Fibroblast of lung (primary cell): ENCODE measurements around the gene NOVA2. TPM values are rescaled to one million over a fixed set of nuclear protein-coding genes. Genes with fewer than 3 reads are reported as not detected.
A peak's percentile ranks its signal among the peaks of the same experiment; 100 is the strongest.

ENCODE experiments used
- DNase-seq, 2 donors: peaks; one replicate each; pipeline versions ENCODE4 v3.0.0 to v3.0.0-alpha.2; 2010; ENCODE audit warnings: low read depth in 2 of 2
- H2AFZ ChIP-seq: 2 replicates; pipeline ENCODE4 v1.5.1; 2012; ENCODE audit warnings: low read length, control low read depth, inconsistent platforms
- H3K27ac ChIP-seq: 2 replicates; pipeline ENCODE4 v1.5.1; 2011; ENCODE audit warnings: low read length, control low read depth; ENCODE audit not compliant: insufficient read depth
- H3K27me3 ChIP-seq: 2 replicates; pipeline ENCODE4 v1.5.1; 2011; ENCODE audit warnings: mild to moderate bottlenecking, low read length; ENCODE audit not compliant: control insufficient read depth, insufficient read depth
- H3K36me3 ChIP-seq: 2 replicates; pipeline ENCODE4 v1.5.1; 2011; ENCODE audit warnings: low read length; ENCODE audit not compliant: control insufficient read depth, insufficient read depth
- H3K4me1 ChIP-seq: 2 replicates; pipeline ENCODE4 v1.5.1; 2011; ENCODE audit warnings: low read length; ENCODE audit not compliant: control insufficient read depth, insufficient read depth; ENCODE audit errors: extremely low read depth
- H3K4me2 ChIP-seq: 2 replicates; pipeline ENCODE4 v1.5.1; 2011; ENCODE audit warnings: low read length, control low read depth; ENCODE audit not compliant: insufficient read depth; ENCODE audit errors: extremely low read depth
- H3K4me3 ChIP-seq, 4 experiments: fragments of 200-600 bp in 1 of 4; sonication (generic) in 1 of 4; replicated peaks in 1 of 4; 2 replicates each; pipeline ENCODE4 v1.5.1; 2011 to 2016; ENCODE audit warnings: low read length in 4 of 4, low read depth in 3 of 4, mild to moderate bottlenecking in 3 of 4, control low read depth in 2 of 4, inconsistent platforms in 1 of 4, mixed read lengths in 1 of 4; ENCODE audit not compliant: insufficient read depth in 1 of 4; ENCODE audit errors: control extremely low read depth in 1 of 4
- H3K79me2 ChIP-seq: 2 replicates; pipeline ENCODE4 v1.5.1; 2012; ENCODE audit warnings: mild to moderate bottlenecking, low read length, inconsistent platforms; ENCODE audit not compliant: control insufficient read depth, insufficient read depth
- H3K9ac ChIP-seq: 2 replicates; pipeline ENCODE4 v1.5.1; 2011; ENCODE audit warnings: mild to moderate bottlenecking, low read length, control low read depth; ENCODE audit not compliant: insufficient read depth
- H3K9me3 ChIP-seq: 2 replicates; pipeline ENCODE4 v1.5.1; 2012; ENCODE audit warnings: low read depth, low read length; ENCODE audit not compliant: control insufficient read depth, insufficient read depth
- H4K20me1 ChIP-seq: 2 replicates; pipeline ENCODE4 v1.5.1; 2011; ENCODE audit warnings: low read length; ENCODE audit not compliant: control insufficient read depth, insufficient read depth; ENCODE audit errors: extremely low read depth
- CTCF ChIP-seq, 2 donors: IDR thresholded peaks in 1 of 2; conservative IDR thresholded peaks in 1 of 2; 1 replicate in 1 of 2; 2 replicates in 1 of 2; pipeline ENCODE4 v1.5.1; 2011 to 2012; ENCODE audit warnings: low read length in 2 of 2, control low read depth in 1 of 2, inconsistent platforms in 1 of 2, low read depth in 1 of 2, mild to moderate bottlenecking in 1 of 2
- EZH2 ChIP-seq: IDR thresholded peaks from 2 replicates; pipeline ENCODE4 v1.5.1; 2012; ENCODE audit warnings: low read length, control low read depth, mild to moderate bottlenecking; ENCODE audit errors: missing control alignments
- polyA plus RNA-seq, 2 donors: library from polyadenylated mRNA; depleted of rRNA in 1 of 2; stranded (reverse) in 1 of 2; unstranded in 1 of 2; fragments of >200 nt; gene quantifications; 2 replicates each; pipeline ENCODE4 v1.2.1, GENCODE V29; 2011 to 2012; ENCODE audit warnings: missing spikeins in 1 of 2
- total RNA-seq: library from RNA; depleted of rRNA; stranded (reverse); fragments of >200 nt; gene quantifications from 2 replicates; pipeline ENCODE4 v1.2.1, GENCODE V29; 2014

Gene NOVA2
- total and polyA plus RNA-seq, 2 donors (not counting 1 experiment from before 2014, with no cell fraction given): 0.01 TPM; not detected in 1

- H3K4me2 ChIP-seq: no peak overlapping the region
- no peaks in the 10 kb centered on the region for H3K36me3 ChIP-seq
- H3K79me2 ChIP-seq: no peaks in the 10 kb centered on the region
- H3K27me3 ChIP-seq: peaks cover 20% of the 10 kb centered on the region
- DNase-seq: peak in 1 of 2 donors; percentile 91
- no peak overlapping the region for H3K4me3 ChIP-seq
- no peaks in the 10 kb centered on the region for H4K20me1 ChIP-seq
- H3K9ac ChIP-seq: no peak overlapping the region
- H3K9me3 ChIP-seq: no peaks in the 10 kb centered on the region
- H3K27ac ChIP-seq: no peak overlapping the region
- H2AFZ ChIP-seq: no peak overlapping the region
- no peak for TF ChIP-seq CTCF (conservative IDR thresholded peaks at IDR 0.05 in 1 of 2, IDR thresholded peaks at IDR 0.05 in 1 of 2; ENCODE audit: low read depth in 1 of 2, low read length in 2 of 2)
- no peak for TF ChIP-seq EZH2
- H3K4me1 ChIP-seq: no peaks in the 10 kb centered on the region
These were observed 14.7 kb downstream of the NOVA2 start for GRCh38 chr19:45958769-45959516.

DNA sequence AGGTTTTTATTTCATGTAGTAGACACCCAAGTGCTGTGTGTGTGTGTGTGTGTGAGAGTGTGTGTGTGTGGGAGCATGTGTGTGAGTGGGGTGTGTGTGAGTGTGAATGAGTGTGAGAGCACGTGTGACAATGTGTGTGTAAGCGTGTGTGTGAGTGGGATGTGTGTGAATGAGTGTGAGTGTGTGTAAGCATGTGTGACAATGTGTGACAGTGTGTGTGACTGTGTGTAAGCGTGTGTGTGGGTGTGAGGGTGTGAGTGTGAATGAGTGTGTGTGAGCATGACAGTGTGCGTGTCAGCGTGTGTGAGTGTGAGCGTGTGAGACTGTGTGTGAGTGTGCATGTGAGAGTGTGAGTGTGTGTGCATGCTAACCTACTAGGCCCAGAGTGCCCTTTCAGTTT lies 15.3 kb downstream of the NOVA2 start:
- Histone ChIP-seq H3K9me3 (no peaks in the 10 kb centered on the region), H4K20me1 (no peaks in the 10 kb centered on the region), H3K9ac (no peak overlapping the region), H2AFZ (no peak overlapping the region), H3K4me1 (no peaks in the 10 kb centered on the region), H3K36me3 (no peaks in the 10 kb centered on the region), H3K27ac (no peak overlapping the region), H3K4me3 (no peak overlapping the region), H3K79me2 (no peaks in the 10 kb centered on the region), H3K27me3 (peaks cover 20% of the 10 kb centered on the region), H3K4me2 (no peak overlapping the region)
- no peak for DNase-seq
- TF ChIP-seq EZH2: no peak
- TF ChIP-seq CTCF (conservative IDR thresholded peaks at IDR 0.05 in 1 of 2, IDR thresholded peaks at IDR 0.05 in 1 of 2; ENCODE audit: low read depth in 1 of 2, low read length in 2 of 2): no peak

GRCh38 chr19:45955905-45956608 lies 17.6 kb downstream of the NOVA2 start:
- Histone ChIP-seq H2AFZ (no peak overlapping the region), H3K9ac (no peak overlapping the region), H3K4me3 (no peak overlapping the region), H3K9me3 (no peaks in the 10 kb centered on the region), H3K4me2 (no peak overlapping the region), H3K36me3 (no peaks in the 10 kb centered on the region), H3K27ac (no peak overlapping the region), H3K27me3 (peaks cover 12% of the 10 kb centered on the region), H3K4me1 (no peaks in the 10 kb centered on the region), H4K20me1 (no peaks in the 10 kb centered on the region), H3K79me2 (no peaks in the 10 kb centered on the region)
- DNase-seq: peak in 1 of 2 donors; percentile 94
- TF ChIP-seq CTCF (conservative IDR thresholded peaks at IDR 0.05 in 1 of 2, IDR thresholded peaks at IDR 0.05 in 1 of 2; ENCODE audit: low read depth in 1 of 2, low read length in 2 of 2): no peak
- TF ChIP-seq EZH2: no peak
